Measurements from ENCODE around the gene BEST4. TPM values are rescaled to one million over a fixed set of nuclear protein-coding genes. Genes with fewer than 3 reads are reported as not detected.

The BEST4 gene
- total and polyA plus RNA-seq, 2 donors (not counting 1 experiment from before 2014, with no cell fraction given), result 0.30 to 1.3 TPM

DNA sequence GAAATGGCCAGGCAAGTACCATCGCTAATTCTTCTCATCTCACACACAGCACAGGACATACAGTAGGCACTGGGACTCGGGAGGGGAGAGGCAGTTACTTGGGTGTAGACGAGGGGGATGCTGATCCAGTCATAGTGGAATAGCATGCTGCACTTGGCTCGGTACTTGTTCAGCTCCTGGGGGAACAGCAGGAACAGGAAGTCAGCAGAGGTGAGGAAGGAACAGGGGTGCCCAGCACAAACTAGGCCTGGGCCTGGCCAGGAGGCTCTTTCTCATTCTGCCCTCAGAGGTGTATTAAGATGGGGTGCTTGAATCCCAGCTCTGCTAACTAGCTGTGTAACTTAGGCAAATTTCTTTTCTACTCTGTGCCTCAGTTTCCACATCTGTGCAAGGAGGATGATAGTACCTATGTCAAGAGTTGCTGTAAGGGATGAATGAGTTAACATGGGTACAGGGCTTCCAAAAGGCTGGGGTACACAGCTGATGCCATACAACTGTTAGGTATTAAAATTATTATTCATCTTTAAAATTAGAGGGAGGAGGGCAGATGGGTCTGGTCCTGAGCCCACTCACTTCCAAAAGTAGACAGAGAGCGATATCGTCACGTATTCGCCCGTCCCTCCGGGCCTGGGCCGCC lies 2.4 kb downstream of the BEST4 start:
- Histone ChIP-seq H2AFZ (ENCODE audit: insufficient read depth, low read depth, low read length, poor library complexity, severe bottlenecking) (peak overlapping the region; percentile 82), H3K9me3 (ENCODE audit: control extremely low read depth in 1 of 3, control insufficient read depth in 2 of 3, insufficient read depth in 1 of 3, low read length in 2 of 3) (no peaks in the 10 kb centered on the region)

More for the DNA sequence above, 2.4 kb downstream of the BEST4 start:
- no peak for DNase-seq
- WGBS (ENCODE audit: insufficient coverage), result 18% methylated on average over 10 of the region's 11 CpGs
- Mint-ChIP-seq H3K9me3 (ENCODE audit: insufficient read depth) (no peaks in the 10 kb centered on the region), H3K27me3 (no peaks in the 10 kb centered on the region), H3K4me3 (peak overlapping the region; percentile 82), H3K4me1 (peaks cover 33% of the 10 kb centered on the region), H3K27ac (peak overlapping the region; percentile 92)
- Histone ChIP-seq H3K36me3 (replicated peaks in 1 of 2; ENCODE audit: control extremely low read depth in 1 of 2, control insufficient read depth in 1 of 2, extremely low read depth in 1 of 2, insufficient read depth in 2 of 2, low read length in 1 of 2) (peaks cover 0 to 10% of the 10 kb centered on the region in 2 experiments), H3K4me2 (replicated peaks; ENCODE audit: low read depth, low read length, poor library complexity, severe bottlenecking) (peak overlapping the region; percentile 90), H3K4me1 (ENCODE audit: control insufficient read depth in 2 of 2, insufficient read depth in 2 of 2, low read length in 2 of 2) (peaks cover 25 to 34% of the 10 kb centered on the region in 2 donors), H3K4me3 (ENCODE audit: control extremely low read depth in 1 of 5, extremely low read depth in 1 of 5, insufficient read depth in 1 of 5, low read depth in 2 of 5, low read length in 4 of 5) (peak overlapping the region in 4 of 5 experiments; percentile 53 to 68 (median 60)), H3K27ac (ENCODE audit: low read length in 2 of 2) (peak overlapping the region in 1 of 2 donors; percentile 50), H4K20me1 (ENCODE audit: control insufficient read depth, insufficient read depth, low read length, poor library complexity, severe bottlenecking) (peaks cover 4% of the 10 kb centered on the region), H3K9ac (ENCODE audit: low read length) (peak overlapping the region; percentile 63), H3K27me3 (replicated peaks in 1 of 4; ENCODE audit: control extremely low read depth in 1 of 4, control insufficient read depth in 3 of 4, insufficient read depth in 4 of 4, low read length in 3 of 4) (no peaks in the 10 kb centered on the region), H3K79me2 (ENCODE audit: control insufficient read depth, insufficient read depth, low read length) (no peaks in the 10 kb centered on the region)
- CTCF ChIA-PET, result interaction anchor here (0.9 to 5.5 kb wide), 9 partner anchors 10 to 515 kb away, joined by 3 to 44 read pairs (median 4); partner anchors contain the start of genes BTBD19, HECTD3, PLK3 and RNU5D-1
- ATAC-seq (ENCODE audit: low read depth), result no peak
- intact Hi-C loops (cut with micrococcal nuclease), result loop anchor here (1.0 to 5.0 kb wide), 9 partner anchors 10 to 902 kb away; partner anchors contain the start of genes EIF2B3, GPBP1L1, PLK3 and RNU5D-1
- POLR2A ChIA-PET, result interaction anchor here (0.8 to 3.1 kb wide), 5 partner anchors 10 to 34 kb away, joined by 4 to 25 read pairs (median 8); partner anchors contain the start of genes PLK3 and RPS8
- TF ChIP-seq EZH2 (IDR thresholded peaks at IDR 0.05; ENCODE audit: borderline replicate concordance, insufficient read depth, low read depth, low read length, poor library complexity, severe bottlenecking), result no peak
- TF ChIP-seq, protein P1, sequence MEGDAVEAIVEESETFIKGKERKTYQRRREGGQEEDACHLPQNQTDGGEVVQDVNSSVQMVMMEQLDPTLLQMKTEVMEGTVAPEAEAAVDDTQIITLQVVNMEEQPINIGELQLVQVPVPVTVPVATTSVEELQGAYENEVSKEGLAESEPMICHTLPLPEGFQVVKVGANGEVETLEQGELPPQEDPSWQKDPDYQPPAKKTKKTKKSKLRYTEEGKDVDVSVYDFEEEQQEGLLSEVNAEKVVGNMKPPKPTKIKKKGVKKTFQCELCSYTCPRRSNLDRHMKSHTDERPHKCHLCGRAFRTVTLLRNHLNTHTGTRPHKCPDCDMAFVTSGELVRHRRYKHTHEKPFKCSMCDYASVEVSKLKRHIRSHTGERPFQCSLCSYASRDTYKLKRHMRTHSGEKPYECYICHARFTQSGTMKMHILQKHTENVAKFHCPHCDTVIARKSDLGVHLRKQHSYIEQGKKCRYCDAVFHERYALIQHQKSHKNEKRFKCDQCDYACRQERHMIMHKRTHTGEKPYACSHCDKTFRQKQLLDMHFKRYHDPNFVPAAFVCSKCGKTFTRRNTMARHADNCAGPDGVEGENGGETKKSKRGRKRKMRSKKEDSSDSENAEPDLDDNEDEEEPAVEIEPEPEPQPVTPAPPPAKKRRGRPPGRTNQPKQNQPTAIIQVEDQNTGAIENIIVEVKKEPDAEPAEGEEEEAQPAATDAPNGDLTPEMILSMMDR (IDR thresholded peaks at IDR 0.05), result no peak
